GM12875 (cell line): ENCODE measurements around the gene ADGRV1.

Experiments used
- H3K4me3 ChIP-seq: one replicate; pipeline ENCODE4 v1.5.1; 2011; ENCODE audit warnings: low read depth, low read length, control low read depth
- TF ChIP-seq, protein P1 (sequence below): IDR thresholded peaks from 2 replicates; pipeline ENCODE4 v1.5.1; 2011; ENCODE audit warnings: low read depth, mild to moderate bottlenecking, control low read depth, inconsistent platforms, low read length, moderate library complexity, borderline replicate concordance; ENCODE audit not compliant: insufficient read depth

The ADGRV1 gene

DNA sequence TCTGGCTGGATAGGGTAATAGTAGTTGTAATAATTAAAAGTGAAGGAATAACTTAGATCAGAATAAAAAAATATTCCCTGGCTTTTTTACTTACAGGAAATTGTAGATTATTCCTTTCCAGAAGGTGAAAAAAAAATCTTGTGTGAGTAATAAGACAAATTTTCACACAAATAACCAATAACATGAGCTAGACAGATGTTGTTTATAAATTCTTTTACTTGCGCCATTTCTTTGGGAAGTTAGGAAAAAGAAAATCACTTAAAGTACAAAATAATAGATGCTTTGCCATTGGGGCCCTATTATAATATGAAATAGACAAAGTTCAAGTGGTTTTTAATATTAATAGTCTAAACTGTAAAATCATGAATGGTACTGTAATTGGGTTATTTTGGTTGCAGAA, 620.4 kb downstream of the ADGRV1 start:
- TF ChIP-seq, protein P1, sequence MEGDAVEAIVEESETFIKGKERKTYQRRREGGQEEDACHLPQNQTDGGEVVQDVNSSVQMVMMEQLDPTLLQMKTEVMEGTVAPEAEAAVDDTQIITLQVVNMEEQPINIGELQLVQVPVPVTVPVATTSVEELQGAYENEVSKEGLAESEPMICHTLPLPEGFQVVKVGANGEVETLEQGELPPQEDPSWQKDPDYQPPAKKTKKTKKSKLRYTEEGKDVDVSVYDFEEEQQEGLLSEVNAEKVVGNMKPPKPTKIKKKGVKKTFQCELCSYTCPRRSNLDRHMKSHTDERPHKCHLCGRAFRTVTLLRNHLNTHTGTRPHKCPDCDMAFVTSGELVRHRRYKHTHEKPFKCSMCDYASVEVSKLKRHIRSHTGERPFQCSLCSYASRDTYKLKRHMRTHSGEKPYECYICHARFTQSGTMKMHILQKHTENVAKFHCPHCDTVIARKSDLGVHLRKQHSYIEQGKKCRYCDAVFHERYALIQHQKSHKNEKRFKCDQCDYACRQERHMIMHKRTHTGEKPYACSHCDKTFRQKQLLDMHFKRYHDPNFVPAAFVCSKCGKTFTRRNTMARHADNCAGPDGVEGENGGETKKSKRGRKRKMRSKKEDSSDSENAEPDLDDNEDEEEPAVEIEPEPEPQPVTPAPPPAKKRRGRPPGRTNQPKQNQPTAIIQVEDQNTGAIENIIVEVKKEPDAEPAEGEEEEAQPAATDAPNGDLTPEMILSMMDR = no peak
- no peak overlapping the region for H3K4me3 ChIP-seq

DNA sequence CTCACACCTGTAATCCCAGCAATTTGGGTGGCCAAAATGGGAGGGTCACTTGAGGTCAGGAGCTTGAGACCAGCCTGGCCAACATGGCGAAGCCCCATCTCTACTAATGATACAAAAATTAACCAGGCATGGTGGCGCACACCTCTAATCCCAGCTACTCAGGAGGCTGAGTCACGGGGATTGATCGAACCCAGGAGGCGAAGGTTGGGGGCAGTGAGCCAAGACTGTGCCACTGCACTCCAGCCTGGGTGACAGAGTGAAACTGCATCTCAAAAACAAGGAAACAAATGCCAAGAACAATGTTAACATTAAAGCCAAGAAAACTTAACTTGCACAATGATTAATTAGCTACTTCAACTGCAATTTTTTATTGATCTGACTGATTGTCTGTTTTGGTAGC, 621.9 kb downstream of the ADGRV1 start:
- TF ChIP-seq, protein P1 = no peak
- H3K4me3 ChIP-seq = no peak overlapping the region

DNA sequence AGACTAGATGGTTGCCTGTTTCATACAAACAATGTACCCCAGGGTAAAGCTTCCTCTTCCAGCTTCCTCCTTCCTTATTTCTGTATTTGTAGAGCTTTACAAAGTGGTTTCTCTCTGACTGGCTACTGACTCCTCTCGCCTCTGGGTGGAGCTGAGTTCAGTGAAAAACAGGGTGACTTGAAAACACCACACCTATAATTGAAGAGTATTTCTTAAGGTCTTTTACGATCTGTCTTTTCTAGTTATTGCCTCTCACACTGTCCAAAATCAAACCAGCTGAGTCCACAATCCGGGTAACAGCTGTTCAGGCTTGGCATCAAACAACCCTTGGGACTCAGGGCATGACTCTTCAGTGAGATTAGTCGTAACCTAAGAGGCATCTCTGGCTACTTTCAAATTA, 624.2 kb downstream of the ADGRV1 start:
- TF ChIP-seq, protein P1 = 0 out of 2 replicates have a peak, but pooled peaks have one; percentile 14
- no peak overlapping the region for H3K4me3 ChIP-seq

DNA sequence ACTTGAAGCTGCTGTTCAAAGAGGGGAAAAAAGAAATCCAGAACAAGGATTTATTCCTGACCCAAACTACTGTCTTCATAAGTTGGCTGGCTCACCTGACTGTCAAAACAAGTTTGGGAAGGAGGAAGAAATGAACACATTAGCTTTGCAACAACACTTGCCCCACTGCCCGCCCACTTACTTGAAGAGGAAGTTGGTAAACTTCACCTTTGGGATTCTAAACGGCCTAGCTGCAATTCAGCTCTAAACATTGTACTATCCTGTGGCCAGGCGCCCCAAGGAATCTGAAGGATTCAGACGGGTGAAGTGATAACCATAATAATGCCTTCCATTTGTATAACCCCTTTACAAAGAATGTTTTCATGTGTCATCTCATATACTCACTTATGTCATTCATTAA, 625.1 kb downstream of the ADGRV1 start:
- H3K4me3 ChIP-seq = no peak overlapping the region
- TF ChIP-seq, protein P1 = no peak

DNA sequence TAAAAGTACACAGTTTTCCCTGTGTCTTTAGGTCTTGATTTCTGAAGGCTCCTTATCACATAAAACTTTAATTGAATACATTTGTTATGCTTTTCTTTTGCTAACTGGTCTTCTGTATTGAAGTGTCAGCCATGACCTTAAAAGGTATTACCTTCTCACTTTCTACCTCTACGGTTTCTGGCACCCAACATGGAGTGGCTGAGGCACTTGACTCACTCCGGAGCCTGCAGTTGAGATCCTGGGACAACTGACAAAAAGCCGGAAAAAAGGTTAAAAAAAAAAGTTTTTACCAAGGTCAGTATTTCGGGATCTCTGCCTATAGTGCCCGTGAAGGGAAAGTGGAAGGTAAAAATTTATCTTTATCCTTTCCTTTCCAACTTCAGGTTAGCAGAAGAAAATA, 627.5 kb downstream of the ADGRV1 start:
- TF ChIP-seq, protein P1 = no peak
- H3K4me3 ChIP-seq = no peak overlapping the region

DNA sequence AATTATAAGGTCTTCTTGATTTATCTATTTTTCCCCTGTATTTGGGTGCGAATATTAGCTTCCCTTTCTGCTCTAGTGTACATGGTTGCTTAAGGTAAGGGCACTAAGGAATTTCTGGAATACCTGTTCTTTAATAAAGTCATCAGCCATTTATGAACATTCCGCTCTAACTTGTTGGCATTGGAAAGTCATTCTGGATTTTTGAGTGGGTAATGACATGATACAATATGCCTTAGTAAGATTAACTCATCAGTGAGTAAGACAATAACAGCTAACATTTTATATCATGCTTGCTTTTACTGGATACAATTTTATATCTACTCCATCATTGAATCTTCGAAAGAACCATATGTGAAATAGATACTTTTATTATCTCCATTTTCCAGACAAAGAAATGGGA, 628.4 kb downstream of the ADGRV1 start:
- TF ChIP-seq, protein P1 = no peak
- H3K4me3 ChIP-seq = no peak overlapping the region

DNA sequence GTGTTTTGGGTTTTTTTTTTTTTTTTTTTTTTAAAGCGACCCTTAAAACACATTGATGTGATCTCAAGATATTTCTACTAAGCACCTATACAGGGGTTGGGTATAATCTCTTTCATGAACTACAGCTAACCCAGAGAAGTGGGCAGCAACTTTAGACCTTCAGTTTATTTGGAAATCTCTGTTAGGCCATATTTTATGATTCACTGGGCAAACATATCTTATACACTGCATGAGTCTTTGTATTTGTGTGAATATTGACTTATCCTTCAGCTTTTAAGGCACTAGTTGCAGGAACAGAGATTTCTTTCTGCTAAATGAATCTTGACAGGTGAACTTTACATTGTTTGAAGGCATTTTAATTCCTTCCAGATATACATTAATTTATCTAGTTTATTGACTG, 630.2 kb downstream of the ADGRV1 start:
- TF ChIP-seq, protein P1 = no peak
- no peak overlapping the region for H3K4me3 ChIP-seq
